GM19238 (cell line): ENCODE results near the gene LBR.

Experiments
- DNase-seq: peaks from one replicate; pipeline ENCODE4 v3.0.0; 2011; ENCODE audit warnings: low spot score; ENCODE audit not compliant: insufficient read length

The LBR gene

DNA sequence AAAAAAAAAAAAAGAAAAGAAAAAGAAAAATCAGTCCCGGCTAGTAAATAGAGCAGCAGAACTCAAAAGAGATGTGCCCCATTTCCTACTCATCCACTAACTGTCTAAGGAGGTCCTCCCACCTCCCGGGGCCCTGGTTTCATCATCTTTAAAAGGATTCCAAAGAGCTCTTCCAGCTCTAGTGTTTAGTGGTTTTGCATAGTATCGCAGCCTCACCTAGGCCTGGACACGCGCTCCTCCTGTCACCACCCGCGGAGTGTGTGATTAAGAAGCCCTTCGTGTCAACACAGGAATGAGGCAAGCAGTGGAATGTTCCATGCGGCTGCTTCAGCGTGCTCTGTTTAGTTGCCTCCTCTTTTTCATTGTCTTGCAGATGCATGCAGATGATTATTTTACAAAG, 49.0 kb downstream of the LBR start:
- no peak for DNase-seq

DNA sequence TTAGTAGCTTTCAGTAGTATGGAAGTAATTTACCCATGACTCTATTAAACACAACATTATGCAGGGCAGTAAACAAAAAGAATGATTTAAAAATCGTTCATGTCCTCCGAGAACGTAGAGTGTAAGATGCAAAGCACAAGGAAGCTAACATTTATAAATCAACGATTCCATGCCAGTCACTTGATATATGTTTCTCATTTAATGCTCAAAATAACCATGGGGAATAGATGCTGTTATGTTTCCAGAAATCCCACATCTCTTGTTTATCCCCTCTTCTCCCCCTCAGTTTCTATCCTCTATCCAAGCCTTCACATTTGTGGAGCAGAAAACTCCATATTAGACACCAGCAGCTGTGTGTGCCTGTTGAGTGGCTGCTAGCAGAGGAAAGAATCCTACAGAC, 52.8 kb downstream of the LBR start:
- DNase-seq = no peak

DNA sequence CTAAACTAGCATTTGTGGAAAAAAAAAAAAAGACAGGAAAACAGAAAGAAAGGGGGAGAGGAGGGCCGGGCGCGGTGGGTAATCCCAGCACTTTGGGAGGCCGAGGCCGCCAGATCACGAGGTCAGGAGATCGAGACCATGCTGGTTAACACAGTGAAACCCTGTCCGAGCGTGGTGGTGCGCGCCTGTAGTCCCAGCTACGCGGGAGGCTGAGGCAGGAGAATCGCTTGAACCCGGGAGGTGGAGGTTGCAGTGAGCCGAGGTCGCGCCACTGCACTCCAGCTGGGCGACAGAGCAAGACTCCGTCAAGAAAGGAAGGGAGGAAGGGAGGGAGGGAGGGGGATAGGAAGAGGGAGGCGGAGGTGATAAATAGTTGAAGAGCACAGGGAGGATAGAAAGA, 54.7 kb downstream of the LBR start:
- no peak for DNase-seq

DNA sequence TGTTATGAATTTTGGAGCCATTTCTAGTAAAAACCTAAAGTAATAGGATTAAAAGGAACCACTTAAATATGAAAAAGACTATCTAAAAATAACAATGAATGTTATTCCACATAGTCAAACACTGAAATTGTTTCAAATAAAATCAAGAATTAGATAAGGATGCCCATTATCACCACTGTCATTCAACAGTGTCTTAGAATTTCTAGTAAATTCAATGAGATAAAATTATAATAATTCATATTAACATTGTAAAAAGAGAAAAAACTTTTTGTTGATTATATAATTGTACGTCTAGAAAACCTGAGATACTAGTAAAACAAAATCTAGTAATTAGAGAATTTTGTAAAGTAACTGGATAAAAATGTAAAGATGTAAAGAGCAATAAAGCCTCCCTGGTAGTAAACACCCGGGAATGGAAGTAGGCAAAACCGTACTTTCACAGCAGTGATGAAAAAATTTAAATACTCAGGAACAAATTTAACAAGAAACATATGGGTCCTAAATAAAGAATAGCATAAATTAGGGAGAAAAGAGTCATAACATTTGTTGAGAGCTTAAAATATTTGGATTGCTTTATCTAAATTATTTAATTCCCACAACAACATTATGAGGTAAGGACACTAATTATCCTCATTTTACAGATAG, 56.4 kb downstream of the LBR start:
- DNase-seq = no peak

DNA sequence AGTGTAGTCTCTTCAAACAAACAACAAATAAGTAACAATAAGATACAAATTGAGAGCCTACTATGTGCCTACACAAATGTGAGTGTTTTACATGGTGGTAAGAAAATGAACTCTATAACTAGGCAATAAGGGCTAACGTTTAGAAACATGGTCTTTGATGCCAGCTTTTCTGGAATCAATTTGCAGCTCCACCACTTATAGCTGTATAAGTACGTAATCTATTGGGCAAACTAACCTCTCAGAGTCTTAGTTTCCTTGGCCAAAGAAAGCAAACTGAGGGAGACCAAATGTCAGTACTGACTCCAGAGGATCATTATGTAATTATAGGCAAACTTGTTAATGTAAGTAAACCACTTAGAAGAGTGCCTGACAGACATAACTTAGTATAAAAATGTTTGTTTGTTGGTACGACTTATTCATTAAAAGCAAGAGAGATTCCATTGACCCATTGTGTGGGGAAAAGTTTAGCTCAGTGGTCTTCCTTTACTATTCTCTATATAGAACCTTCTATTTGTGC, 59.7 kb downstream of the LBR start:
- no peak for DNase-seq

DNA sequence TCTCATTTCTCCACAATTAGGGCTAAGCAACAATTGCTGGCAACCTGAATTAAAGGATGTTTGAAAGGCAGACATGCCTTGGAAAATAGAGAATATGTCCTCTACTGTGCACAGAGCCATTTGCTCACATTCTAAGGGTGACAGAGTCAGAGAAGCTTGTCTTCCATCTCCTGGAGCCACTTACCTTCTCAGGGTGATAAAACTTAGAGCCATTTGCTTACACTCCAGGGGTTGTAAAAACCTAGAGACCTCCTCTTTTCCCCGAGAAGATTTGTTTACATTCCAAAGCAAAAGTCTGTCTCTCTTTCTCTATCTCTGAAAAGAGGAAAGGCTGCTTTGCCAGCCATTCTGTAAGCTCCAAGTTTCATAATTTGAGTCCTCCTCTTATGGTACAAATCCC, 61.3 kb downstream of the LBR start:
- DNase-seq = no peak

DNA sequence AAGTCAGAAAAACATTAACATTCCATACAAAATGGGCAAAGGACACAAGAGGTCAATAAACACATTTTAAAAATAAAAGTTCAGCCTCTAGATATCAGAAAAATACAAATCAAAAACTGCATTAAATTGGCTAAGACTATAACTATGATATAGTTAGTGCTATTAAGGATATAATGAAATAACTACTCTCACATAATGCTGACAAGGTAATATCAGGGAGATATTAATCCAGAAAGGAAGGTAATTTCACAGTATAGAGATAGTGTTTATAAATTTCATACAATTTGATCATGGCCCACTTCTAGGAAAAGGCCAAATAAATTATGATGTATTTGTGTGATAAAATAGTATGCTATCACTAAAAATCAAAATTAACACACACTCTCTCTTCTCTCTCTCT, 61.8 kb downstream of the LBR start:
- no peak for DNase-seq

DNA sequence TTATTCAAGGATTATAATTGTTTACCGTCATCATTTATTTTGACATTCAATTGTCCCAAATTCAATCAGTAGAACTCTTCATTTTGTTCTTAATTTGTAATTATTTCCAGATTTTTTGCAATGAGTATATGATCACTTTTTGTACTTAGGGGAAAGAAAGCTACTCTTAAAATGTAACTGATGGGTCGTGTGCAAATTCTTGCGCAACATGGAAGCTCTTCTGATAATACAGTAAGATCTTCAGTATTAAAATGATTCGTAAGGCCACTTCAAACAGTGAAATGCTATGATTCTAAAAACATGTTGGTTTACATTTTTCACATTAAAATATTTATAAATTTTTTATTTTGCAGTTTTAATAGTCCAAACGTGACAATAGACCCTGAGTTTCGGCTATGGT, 63.4 kb downstream of the LBR start:
- no peak for DNase-seq

DNA sequence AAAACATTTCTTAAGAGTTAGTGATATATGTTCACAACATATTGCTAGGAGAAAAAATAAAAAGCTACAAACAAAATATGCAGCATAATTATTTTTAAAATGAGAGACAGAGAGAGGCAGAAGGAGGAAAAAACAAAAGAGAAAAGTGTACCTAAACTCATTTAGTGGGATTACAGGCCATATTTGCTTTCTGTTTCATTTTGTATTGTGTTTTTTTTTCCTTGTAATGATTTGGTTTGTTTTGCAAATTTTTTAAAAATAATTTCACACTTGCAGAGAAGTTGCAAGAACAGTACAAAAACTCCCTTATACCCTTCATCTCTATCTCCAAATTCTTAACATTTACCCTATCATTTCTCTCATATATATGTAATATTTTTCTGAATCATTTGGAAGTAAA, 65.0 kb downstream of the LBR start:
- DNase-seq = no peak

DNA sequence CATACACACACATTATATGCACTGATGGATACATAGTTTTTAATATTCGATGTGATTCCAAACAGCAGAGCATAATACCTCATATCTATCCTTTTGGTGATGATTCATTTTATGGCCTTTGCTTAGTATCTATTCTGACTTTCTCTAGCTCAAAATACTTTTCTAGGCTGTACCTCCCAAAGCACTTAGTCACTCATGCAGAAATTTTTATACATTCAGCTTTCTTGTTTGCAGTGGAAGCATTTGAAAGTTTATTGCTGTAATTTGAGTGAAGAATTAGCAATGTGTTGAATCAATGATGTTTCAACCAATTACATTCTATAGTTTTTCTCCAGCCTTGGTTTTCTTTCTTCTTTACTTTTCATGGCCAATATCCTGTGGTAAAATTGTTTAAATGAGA, 66.7 kb downstream of the LBR start:
- no peak for DNase-seq

DNA sequence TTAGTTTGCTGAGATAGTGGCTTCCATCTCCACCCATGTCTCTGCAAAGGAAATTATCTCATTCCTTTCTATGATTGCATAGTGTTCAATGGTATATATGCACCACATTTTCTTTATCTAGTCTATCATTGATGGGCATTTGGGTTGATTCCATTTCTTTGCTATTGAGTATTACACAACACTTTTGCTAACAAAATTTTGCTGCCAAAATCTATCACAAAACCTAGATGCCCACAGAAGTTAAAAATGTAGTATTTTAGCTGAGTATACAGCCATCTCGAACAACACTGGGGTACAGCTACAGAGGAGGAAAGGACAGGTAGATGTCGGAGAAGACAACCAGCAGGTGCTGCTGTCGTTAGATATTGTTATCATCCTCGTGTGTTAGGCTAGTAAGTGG, 67.7 kb downstream of the LBR start:
- no peak for DNase-seq

DNA sequence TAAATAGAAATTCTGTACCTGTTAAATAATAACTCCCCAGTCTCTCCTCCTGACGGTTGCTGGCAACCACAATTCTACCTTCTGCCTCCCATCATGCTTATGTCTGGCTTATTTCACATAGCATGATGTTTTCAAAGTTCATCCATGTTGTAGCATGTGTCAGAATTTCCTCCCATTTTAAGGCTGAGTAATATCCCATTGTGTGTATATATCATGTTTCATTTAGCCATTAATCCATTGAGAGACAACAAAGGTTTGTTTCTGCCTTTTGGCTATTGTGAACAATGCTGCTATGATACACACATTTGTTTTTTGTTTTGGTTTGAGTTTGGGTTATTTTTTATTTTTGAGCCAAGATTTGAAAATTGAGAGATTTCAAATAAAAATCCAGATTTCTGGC, 72.0 kb downstream of the LBR start:
- DNase-seq = no peak

DNA sequence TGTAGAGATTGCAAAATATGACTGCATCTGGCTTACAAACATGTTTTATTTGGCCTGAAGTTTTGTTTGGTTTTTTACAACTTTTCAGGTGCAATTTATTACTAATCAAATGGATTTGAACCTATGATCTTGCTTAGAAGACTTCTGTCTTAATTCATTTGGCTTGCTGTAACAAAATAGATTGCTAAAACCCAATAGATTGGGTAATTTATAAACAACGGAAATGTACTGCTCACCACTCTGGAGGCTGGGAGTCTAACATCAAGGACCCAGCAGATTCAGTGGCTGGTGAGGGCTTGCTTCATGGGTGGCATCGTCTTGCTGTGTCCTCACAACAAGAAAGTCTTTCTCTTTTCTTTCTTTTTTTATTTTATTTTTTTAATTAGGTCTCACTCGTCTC, 72.9 kb downstream of the LBR start:
- DNase-seq = no peak
